PC-9 (cell line): ENCODE results near the gene RIPK4. TPM values are rescaled to one million over a fixed set of nuclear protein-coding genes. Genes with fewer than 3 reads are reported as not detected.
"Not testable (repeated sequence)": the region's sequence is repeated elsewhere in the genome, so short reads cannot be mapped to it uniquely, and the experiment has no call there.

Experiments used
- BruUV-seq: library from RNA; stranded (reverse); fragments of 400-500 nt; replicated peaks from 2 replicates; lab custom pipeline; 2021; lab: Mats Ljungman, UMichigan
- CTCF ChIA-PET: fragments of 300-600 bp; sonication (Branson Sonifier 250); formaldehyde crosslinking; loops from one replicate; lab custom pipeline; 2022; ENCODE audit warnings: antibody characterized with exemption; lab: Charles Lee
- POLR2A ChIA-PET: fragments of 300-600 bp; sonication (Branson Sonifier 250); formaldehyde crosslinking; loops from one replicate; lab custom pipeline; 2022; ENCODE audit warnings: antibody characterized with exemption; ENCODE audit not compliant: unreplicated experiment; lab: Charles Lee
- DNase-seq, 2 experiments: peaks; one replicate each; pipeline versions ENCODE4 v3.0.0 to v3.0.0-alpha.2; 2015 to 2022; ENCODE audit warnings: mixed read lengths in 1 of 2
- H2AFZ ChIP-seq: fragments of 200-600 bp; sonication (generic); 2 replicates; pipeline ENCODE4 v1.8.1; 2017; ENCODE audit warnings: antibody characterized with exemption
- H3F3A ChIP-seq: fragments of 200-600 bp; sonication (generic); 2 replicates; pipeline ENCODE4 v1.8.1; 2017; ENCODE audit warnings: antibody characterized with exemption, mild to moderate bottlenecking, low read depth; ENCODE audit not compliant: insufficient read depth
- H3K27ac ChIP-seq: fragments of 200-600 bp; sonication (generic); 2 replicates; pipeline ENCODE4 v1.6.1; 2016; ENCODE audit warnings: mixed run types
- H3K27me3 ChIP-seq: fragments of 200-600 bp; sonication (generic); 2 replicates; pipeline ENCODE4 v1.6.1; 2016; ENCODE audit warnings: low read depth, mixed run types; ENCODE audit not compliant: insufficient read depth
- H3K36me3 ChIP-seq: fragments of 200-600 bp; sonication (generic); 2 replicates; pipeline ENCODE4 v1.6.1; 2016; ENCODE audit warnings: low read depth, mixed run types
- H3K4me1 ChIP-seq: fragments of 200-600 bp; sonication (generic); replicated peaks from 2 replicates; pipeline ENCODE4 v1.6.1; 2016; ENCODE audit warnings: mixed run types; ENCODE audit not compliant: insufficient read depth
- H3K4me2 ChIP-seq: fragments of 200-600 bp; sonication (generic); 2 replicates; pipeline ENCODE4 v1.6.1; 2017; ENCODE audit warnings: mixed run types
- H3K4me3 ChIP-seq: fragments of 200-600 bp; sonication (generic); 2 replicates; pipeline ENCODE4 v1.6.1; 2016; ENCODE audit warnings: mixed run types
- H3K79me2 ChIP-seq: fragments of 200-600 bp; sonication (generic); 2 replicates; pipeline ENCODE4 v1.6.1; 2017; ENCODE audit warnings: low read depth, mixed run types
- H3K9me2 ChIP-seq: fragments of 200-600 bp; sonication (generic); 2 replicates; pipeline ENCODE4 v1.8.1; 2017; ENCODE audit warnings: mild to moderate bottlenecking; ENCODE audit not compliant: insufficient read depth
- H3K9me3 ChIP-seq: fragments of 200-600 bp; sonication (generic); 2 replicates; pipeline ENCODE4 v1.8.1; 2016; ENCODE audit warnings: low read depth; ENCODE audit not compliant: insufficient read depth
- H4K20me1 ChIP-seq: fragments of 200-600 bp; sonication (generic); 2 replicates; pipeline ENCODE4 v1.8.1; 2017; ENCODE audit not compliant: insufficient read depth
- EZH2 ChIP-seq: fragments of 200-600 bp; sonication (generic); IDR thresholded peaks from 2 replicates; pipeline ENCODE4 v1.8.0; 2017; ENCODE audit warnings: antibody characterized with exemption, low read depth
- intact Hi-C: fragments of 100-400 bp; cut with micrococcal nuclease; formaldehyde crosslinking; loops from one replicate; pipeline ENCODE4 v1.10.0; 2022; ENCODE audit not compliant: unreplicated experiment
- total RNA-seq: library from RNA; stranded (reverse); gene quantifications from 2 replicates; pipeline ENCODE4 v1.2.3, GENCODE V29; 2021
- TF ChIP-seq, protein P1 (sequence below): fragments of 200-600 bp; sonication (generic); conservative IDR thresholded peaks from 2 replicates; pipeline ENCODE4 v1.6.1; 2017; ENCODE audit warnings: mixed run types, antibody characterized with exemption, mild to moderate bottlenecking, moderate library complexity

The RIPK4 gene
- total RNA-seq, 1 experiment from 2014 or later: 30.1 TPM

- Histone ChIP-seq H3K9me3 (no peaks in the 10 kb centered on the region; the same call in 1 of the 2 replicates), H3K4me2 (no peak overlapping the region), H3K27ac (no peak overlapping the region), H3K79me2 (no peaks in the 10 kb centered on the region), H3F3A (no peaks in the 10 kb centered on the region), H3K36me3 (no peaks in the 10 kb centered on the region), H4K20me1 (no peaks in the 10 kb centered on the region), H2AFZ (no peak overlapping the region), H3K4me3 (no peak overlapping the region), H3K4me1 (peaks cover 14% of the 10 kb centered on the region), H3K9me2 (no peaks in the 10 kb centered on the region), H3K27me3 (no peaks in the 10 kb centered on the region)
- ChIA-PET POLR2A (no interaction called here), CTCF (interaction anchor here (0.6 kb wide), 1 partner anchor 9 kb away, joined by 6 read pairs; no protein-coding TSS in a partner anchor)
- no peak for DNase-seq
- intact Hi-C loops: no loop called here
- TF ChIP-seq, protein P1, sequence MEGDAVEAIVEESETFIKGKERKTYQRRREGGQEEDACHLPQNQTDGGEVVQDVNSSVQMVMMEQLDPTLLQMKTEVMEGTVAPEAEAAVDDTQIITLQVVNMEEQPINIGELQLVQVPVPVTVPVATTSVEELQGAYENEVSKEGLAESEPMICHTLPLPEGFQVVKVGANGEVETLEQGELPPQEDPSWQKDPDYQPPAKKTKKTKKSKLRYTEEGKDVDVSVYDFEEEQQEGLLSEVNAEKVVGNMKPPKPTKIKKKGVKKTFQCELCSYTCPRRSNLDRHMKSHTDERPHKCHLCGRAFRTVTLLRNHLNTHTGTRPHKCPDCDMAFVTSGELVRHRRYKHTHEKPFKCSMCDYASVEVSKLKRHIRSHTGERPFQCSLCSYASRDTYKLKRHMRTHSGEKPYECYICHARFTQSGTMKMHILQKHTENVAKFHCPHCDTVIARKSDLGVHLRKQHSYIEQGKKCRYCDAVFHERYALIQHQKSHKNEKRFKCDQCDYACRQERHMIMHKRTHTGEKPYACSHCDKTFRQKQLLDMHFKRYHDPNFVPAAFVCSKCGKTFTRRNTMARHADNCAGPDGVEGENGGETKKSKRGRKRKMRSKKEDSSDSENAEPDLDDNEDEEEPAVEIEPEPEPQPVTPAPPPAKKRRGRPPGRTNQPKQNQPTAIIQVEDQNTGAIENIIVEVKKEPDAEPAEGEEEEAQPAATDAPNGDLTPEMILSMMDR: no peak
- no peak for TF ChIP-seq EZH2
- BruUV-seq: no TSS peak
Observed at GRCh38 chr21:41698071-41698470, 68.8 kb downstream of the RIPK4 start.

DNA sequence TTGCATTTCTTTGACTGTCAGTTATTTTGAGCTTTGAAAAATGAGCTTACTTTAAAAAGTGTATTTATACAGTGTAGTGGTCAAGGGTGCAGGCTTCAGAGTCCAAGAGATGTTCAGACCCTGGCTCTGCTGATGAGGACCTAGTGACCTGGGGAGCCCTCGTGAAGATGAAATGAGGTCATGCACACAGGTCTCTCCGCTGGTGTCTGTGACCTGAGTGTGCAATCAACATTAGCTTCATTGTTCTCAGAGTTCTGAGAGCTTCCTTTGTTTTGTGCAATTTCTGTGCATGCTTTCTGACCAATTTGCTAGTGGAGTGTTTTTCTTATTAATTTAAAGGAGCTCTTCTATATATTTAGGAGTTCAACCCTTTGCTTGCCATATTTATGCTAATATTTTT, 71.3 kb downstream of the RIPK4 start:
- no peaks in the 10 kb centered on the region for H3K36me3 ChIP-seq
- POLR2A ChIA-PET: no interaction called here
- H3K9me2 ChIP-seq: no peaks in the 10 kb centered on the region
- intact Hi-C loops: no loop called here
- no peak for DNase-seq
- H3K27ac ChIP-seq: no peak overlapping the region
- H3K4me2 ChIP-seq: no peak overlapping the region
- H3K79me2 ChIP-seq: no peaks in the 10 kb centered on the region
- no peaks in the 10 kb centered on the region for H3K9me3 ChIP-seq
- no peak overlapping the region for H2AFZ ChIP-seq
- BruUV-seq: no TSS peak
- no peaks in the 10 kb centered on the region for H4K20me1 ChIP-seq
- no peaks in the 10 kb centered on the region; the same call in 1 of the 2 replicates for H3F3A ChIP-seq
- H3K4me1 ChIP-seq: peaks cover 10% of the 10 kb centered on the region; the same call in 1 of the 2 replicates
- TF ChIP-seq, protein P1: no peak
- TF ChIP-seq EZH2: no peak
- CTCF ChIA-PET: no interaction called here
- no peaks in the 10 kb centered on the region for H3K27me3 ChIP-seq
- H3K4me3 ChIP-seq: no peak overlapping the region

GRCh38 chr21:41694042-41694441, 72.8 kb downstream of the RIPK4 start:
- BruUV-seq, POLR2A ChIA-PET, H3F3A ChIP-seq, DNase-seq, intact Hi-C loops, H3K27me3 ChIP-seq, H3K36me3 ChIP-seq, H4K20me1 ChIP-seq, H3K79me2 ChIP-seq, H3K9me2 ChIP-seq, H3K4me3 ChIP-seq, H3K9me3 ChIP-seq, H2AFZ ChIP-seq, CTCF ChIA-PET, H3K4me2 ChIP-seq, H3K27ac ChIP-seq: not testable (repeated sequence)
- peaks cover 10% of the 10 kb centered on the region; the same call in 1 of the 2 replicates for H3K4me1 ChIP-seq

GRCh38 chr21:41692185-41692565, 74.7 kb downstream of the RIPK4 start:
- BruUV-seq: no TSS peak
- ChIA-PET CTCF (no interaction called here), POLR2A (no interaction called here)
- H3K4me3 ChIP-seq: no peak overlapping the region
- no peak for DNase-seq
- no peaks in the 10 kb centered on the region for H3K36me3 ChIP-seq
- H3K4me2 ChIP-seq: no peak overlapping the region
- H3K27ac ChIP-seq: no peak overlapping the region
- H3K9me2 ChIP-seq: no peaks in the 10 kb centered on the region
- no peaks in the 10 kb centered on the region for H3K9me3 ChIP-seq
- H3F3A ChIP-seq: peaks cover 5% of the 10 kb centered on the region
- H2AFZ ChIP-seq: no peak overlapping the region
- intact Hi-C loops: no loop called here
- H4K20me1 ChIP-seq: no peaks in the 10 kb centered on the region
- TF ChIP-seq, protein P1: no peak
- no peak for TF ChIP-seq EZH2
- H3K79me2 ChIP-seq: no peaks in the 10 kb centered on the region
- peaks cover 23% of the 10 kb centered on the region for H3K4me1 ChIP-seq
- no peaks in the 10 kb centered on the region for H3K27me3 ChIP-seq
